Lower lobe of right lung (tissue), 2 donors: ENCODE measurements around the gene KCNH8. TPM values are rescaled to one million over a fixed set of nuclear protein-coding genes. Genes with fewer than 3 reads are reported as not detected.

Experiments
- ATAC-seq, 2 donors: fragments of 200-7000 bp; cut with Tn5 transposase; one replicate each; pipeline ENCODE4 v1.9.1; 2020 to 2022; ENCODE audit warnings: mild to moderate bottlenecking in 2 of 2, moderate library complexity in 2 of 2
- DNase-seq: peaks from one replicate; pipeline ENCODE4 v3.0.0-alpha.2; 2020
- H3K27ac ChIP-seq: fragments of 200-600 bp; one replicate; pipeline ENCODE4 v1.8.0; 2022
- H3K27me3 ChIP-seq: fragments of 200-600 bp; one replicate; pipeline ENCODE4 v1.8.0; 2022; ENCODE audit warnings: low read depth
- H3K36me3 ChIP-seq: fragments of 200-600 bp; one replicate; pipeline ENCODE4 v1.8.0; 2022; ENCODE audit warnings: mild to moderate bottlenecking
- H3K4me1 ChIP-seq: fragments of 200-600 bp; one replicate; pipeline ENCODE4 v1.8.0; 2022
- H3K4me3 ChIP-seq: fragments of 200-600 bp; one replicate; pipeline ENCODE4 v1.8.0; 2022; ENCODE audit warnings: mild to moderate bottlenecking
- H3K9me3 ChIP-seq: fragments of 200-600 bp; one replicate; pipeline ENCODE4 v1.8.0; 2022
- intact Hi-C: fragments of 100-400 bp; cut with DNase I; formaldehyde crosslinking; loops from one replicate; pipeline ENCODE4 v1.11.0; 2022
- total RNA-seq: library from RNA; stranded (reverse); fragmentation: NEBNext Ultra II Directional; extraction: Animal tissue kit (Norgen Biotek cat#: 25700); gene quantifications from one replicate; pipeline ENCODE4 v1.2.1, GENCODE V29; 2021
- TF ChIP-seq, protein P1 (sequence below): fragments of 200-600 bp; IDR thresholded peaks from one replicate; pipeline ENCODE4 v1.8.0; 2022; ENCODE audit warnings: antibody characterized with exemption, mild to moderate bottlenecking
- donor health status: DM: no; HTN: yes; CAD: no; lungs with severe emphysema.

The KCNH8 gene
- total RNA-seq, 1 donor from 2014 or later = 0.12 TPM

DNA sequence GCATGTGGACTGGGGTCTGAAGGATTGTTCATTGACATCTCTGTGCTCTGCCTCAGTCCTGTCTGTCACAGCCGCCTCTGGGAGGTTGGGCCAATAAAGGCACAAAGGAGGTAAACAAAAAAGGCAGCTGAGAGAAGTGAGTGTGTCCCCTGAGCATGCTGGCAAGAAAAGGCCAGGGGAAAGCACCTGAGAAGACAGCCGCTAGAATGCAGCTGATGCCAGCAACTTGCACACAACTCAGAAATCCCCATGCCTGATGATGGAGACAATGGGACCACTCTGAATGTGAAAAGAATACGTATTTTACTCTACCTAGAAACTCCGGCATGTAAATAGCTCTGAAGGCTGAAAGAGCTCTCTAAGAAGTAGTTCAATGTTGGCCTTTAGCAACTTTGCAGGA is 118.7 kb downstream of the KCNH8 start:
- Histone ChIP-seq H3K4me3 (no peak overlapping the region), H3K4me1 (no peaks in the 10 kb centered on the region), H3K9me3 (no peaks in the 10 kb centered on the region), H3K36me3 (no peaks in the 10 kb centered on the region), H3K27ac (no peak overlapping the region), H3K27me3 (no peaks in the 10 kb centered on the region)
- DNase-seq (no peak), ATAC-seq (no peak)
- intact Hi-C loops = no loop called here
- TF ChIP-seq, protein P1, sequence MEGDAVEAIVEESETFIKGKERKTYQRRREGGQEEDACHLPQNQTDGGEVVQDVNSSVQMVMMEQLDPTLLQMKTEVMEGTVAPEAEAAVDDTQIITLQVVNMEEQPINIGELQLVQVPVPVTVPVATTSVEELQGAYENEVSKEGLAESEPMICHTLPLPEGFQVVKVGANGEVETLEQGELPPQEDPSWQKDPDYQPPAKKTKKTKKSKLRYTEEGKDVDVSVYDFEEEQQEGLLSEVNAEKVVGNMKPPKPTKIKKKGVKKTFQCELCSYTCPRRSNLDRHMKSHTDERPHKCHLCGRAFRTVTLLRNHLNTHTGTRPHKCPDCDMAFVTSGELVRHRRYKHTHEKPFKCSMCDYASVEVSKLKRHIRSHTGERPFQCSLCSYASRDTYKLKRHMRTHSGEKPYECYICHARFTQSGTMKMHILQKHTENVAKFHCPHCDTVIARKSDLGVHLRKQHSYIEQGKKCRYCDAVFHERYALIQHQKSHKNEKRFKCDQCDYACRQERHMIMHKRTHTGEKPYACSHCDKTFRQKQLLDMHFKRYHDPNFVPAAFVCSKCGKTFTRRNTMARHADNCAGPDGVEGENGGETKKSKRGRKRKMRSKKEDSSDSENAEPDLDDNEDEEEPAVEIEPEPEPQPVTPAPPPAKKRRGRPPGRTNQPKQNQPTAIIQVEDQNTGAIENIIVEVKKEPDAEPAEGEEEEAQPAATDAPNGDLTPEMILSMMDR = no peak

DNA sequence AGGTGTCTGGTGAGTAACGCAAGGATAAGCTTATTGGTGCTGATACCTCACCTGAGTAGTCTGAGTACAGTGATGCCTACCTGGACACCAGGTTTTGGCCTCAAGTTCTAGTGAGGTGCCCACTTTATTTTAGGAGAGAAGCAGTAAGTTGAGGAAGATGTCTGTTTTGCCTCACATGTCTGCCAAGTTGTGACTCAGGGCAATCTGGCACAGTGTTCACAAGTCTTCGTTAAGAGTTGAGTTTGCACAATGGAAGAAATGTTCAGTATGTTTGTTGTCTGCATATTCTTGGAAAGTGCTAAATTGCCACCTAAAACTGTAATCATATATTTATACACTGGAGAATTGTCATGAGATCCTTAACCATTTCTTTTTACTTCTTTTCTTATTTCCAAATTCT is 122.2 kb downstream of the KCNH8 start:
- Histone ChIP-seq H3K4me1 (no peaks in the 10 kb centered on the region), H3K9me3 (no peaks in the 10 kb centered on the region), H3K36me3 (no peaks in the 10 kb centered on the region), H3K4me3 (no peak overlapping the region), H3K27me3 (no peaks in the 10 kb centered on the region), H3K27ac (no peak overlapping the region)
- DNase-seq = no peak
- intact Hi-C loops = no loop called here
- TF ChIP-seq, protein P1 = no peak
- no peak for ATAC-seq

DNA sequence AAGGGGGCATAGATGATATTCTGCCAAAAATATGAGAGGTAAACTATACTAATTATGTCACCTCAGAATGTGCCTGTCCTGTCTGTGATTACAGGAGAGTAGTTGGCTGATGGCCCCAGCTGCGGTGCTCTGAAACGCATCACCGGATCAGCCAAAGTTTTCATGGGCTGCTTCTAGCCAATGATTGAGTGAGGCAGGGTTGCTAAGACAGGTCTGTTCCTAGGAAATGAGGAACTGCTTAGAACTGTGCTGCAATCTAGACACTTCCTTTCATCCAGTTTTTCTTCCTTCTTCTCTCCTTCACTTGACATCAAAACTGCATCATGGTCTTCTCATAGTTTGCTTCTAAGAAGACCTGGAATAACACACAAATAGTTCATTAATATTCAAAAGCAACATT is 124.0 kb downstream of the KCNH8 start:
- no peaks in the 10 kb centered on the region for H3K4me1 ChIP-seq
- H3K27ac ChIP-seq = no peak overlapping the region
- no peak overlapping the region for H3K4me3 ChIP-seq
- no peaks in the 10 kb centered on the region for H3K9me3 ChIP-seq
- no peak for ATAC-seq
- no peaks in the 10 kb centered on the region for H3K27me3 ChIP-seq
- TF ChIP-seq, protein P1 = no peak
- H3K36me3 ChIP-seq = no peaks in the 10 kb centered on the region
- intact Hi-C loops = no loop called here
- no peak for DNase-seq

DNA sequence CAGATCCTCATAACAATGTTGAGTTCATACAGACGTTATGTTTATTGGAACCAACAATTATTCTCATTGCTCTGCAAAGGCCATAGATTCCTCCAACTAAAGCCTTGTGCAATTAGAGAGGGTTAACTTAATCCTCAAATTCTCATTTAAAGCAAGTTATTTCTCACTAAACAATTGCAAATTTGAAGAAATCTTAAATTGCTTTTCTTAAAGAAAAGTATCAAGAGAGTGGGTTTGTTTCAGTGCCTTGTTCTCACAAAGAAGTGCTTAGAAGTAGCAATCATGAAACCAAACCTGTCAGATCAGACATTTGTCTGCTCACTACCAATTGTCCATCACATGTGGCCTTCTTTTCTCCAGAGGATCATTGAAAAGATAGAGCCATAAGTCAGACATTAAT is 124.8 kb downstream of the KCNH8 start:
- ATAC-seq = no peak
- Histone ChIP-seq H3K27ac (no peak overlapping the region), H3K27me3 (no peaks in the 10 kb centered on the region), H3K4me1 (no peaks in the 10 kb centered on the region), H3K4me3 (no peak overlapping the region), H3K9me3 (no peaks in the 10 kb centered on the region), H3K36me3 (no peaks in the 10 kb centered on the region)
- no peak for DNase-seq
- intact Hi-C loops = no loop called here
- TF ChIP-seq, protein P1 = no peak

DNA sequence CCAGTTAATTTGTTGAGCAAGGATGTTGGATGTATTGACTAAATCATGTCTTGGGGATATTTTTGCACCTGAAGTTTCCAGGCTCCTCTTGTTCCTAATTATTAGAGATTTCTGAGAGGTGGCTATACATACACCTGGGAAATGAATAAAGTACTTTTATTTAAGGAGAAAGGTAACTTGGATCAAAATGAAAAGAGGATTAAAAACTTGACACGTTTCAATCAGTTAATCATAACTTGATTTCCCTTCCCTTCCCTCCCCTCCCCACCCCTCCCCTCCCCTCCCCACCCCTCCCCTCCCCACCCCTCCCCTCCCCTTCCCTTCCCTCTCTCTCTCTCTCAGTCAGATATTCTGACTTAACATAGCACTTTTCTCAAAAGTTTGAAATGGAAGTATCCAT is 126.3 kb downstream of the KCNH8 start:
- H3K4me1 ChIP-seq = no peaks in the 10 kb centered on the region
- no peak overlapping the region for H3K4me3 ChIP-seq
- ATAC-seq = no peak
- TF ChIP-seq, protein P1 = no peak
- intact Hi-C loops = no loop called here
- DNase-seq = no peak
- H3K9me3 ChIP-seq = no peaks in the 10 kb centered on the region
- no peaks in the 10 kb centered on the region for H3K27me3 ChIP-seq
- no peaks in the 10 kb centered on the region for H3K36me3 ChIP-seq
- no peak overlapping the region for H3K27ac ChIP-seq

DNA sequence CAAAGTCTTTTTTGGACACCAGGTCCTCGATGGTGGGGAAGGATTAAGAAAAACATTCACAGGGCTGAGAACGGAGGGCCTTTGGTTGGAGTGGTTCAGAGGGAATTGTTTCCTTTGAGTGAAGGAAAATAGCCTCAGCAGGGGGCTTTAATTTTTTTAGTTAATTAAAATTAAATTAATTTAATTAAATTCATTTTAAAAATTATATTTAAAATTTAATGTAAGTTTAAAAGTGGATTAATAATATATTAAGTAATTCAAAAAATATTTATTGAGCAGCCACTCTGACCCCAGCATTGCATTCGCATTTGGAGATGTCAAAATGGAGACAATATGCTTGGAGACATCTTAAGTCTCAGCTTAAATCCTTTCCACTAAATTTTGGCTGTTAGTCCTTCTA is 136.7 kb downstream of the KCNH8 start:
- no peaks in the 10 kb centered on the region for H3K27me3 ChIP-seq
- DNase-seq (no peak), ATAC-seq (no peak)
- no peak overlapping the region for H3K27ac ChIP-seq
- H3K4me1 ChIP-seq = no peaks in the 10 kb centered on the region
- no peaks in the 10 kb centered on the region for H3K36me3 ChIP-seq
- H3K9me3 ChIP-seq = no peaks in the 10 kb centered on the region
- intact Hi-C loops = no loop called here
- TF ChIP-seq, protein P1 = no peak
- H3K4me3 ChIP-seq = no peak overlapping the region
